ENCODE measurements around the gene PTPRG. TPM values are rescaled to one million over a fixed set of nuclear protein-coding genes. Genes with fewer than 3 reads are reported as not detected.

Gene PTPRG
- total RNA-seq, 2 donors from 2014 or later, result 23.9 to 31.6 TPM

- intact Hi-C loops (cut with DNase I), result no loop called here
- H3K4me1 ChIP-seq, result no peaks in the 10 kb centered on the region
- no peaks in the 10 kb centered on the region for H3K9me3 ChIP-seq
- H3K27me3 ChIP-seq, result no peaks in the 10 kb centered on the region
- WGBS, 2 donors, result 58 to 71% methylated on average over 2 of the region's 2 CpGs
- H3K4me3 ChIP-seq, result no peak overlapping the region
- H3K36me3 ChIP-seq (replicated peaks in 1 of 2; ENCODE audit: insufficient read depth in 1 of 2, low read depth in 2 of 2), result no peaks in the 10 kb centered on the region
- H3K27ac ChIP-seq, result no peak overlapping the region
- DNase-seq, result no peak
- TF ChIP-seq POLR2A (IDR thresholded peaks at IDR 0.05), result no peak
- no peak for TF ChIP-seq CTCF (IDR thresholded peaks at IDR 0.05)
- no peak for ATAC-seq
These were observed 277.9 kb downstream of the PTPRG start for GRCh38 chr3:61839256-61839655.

DNA sequence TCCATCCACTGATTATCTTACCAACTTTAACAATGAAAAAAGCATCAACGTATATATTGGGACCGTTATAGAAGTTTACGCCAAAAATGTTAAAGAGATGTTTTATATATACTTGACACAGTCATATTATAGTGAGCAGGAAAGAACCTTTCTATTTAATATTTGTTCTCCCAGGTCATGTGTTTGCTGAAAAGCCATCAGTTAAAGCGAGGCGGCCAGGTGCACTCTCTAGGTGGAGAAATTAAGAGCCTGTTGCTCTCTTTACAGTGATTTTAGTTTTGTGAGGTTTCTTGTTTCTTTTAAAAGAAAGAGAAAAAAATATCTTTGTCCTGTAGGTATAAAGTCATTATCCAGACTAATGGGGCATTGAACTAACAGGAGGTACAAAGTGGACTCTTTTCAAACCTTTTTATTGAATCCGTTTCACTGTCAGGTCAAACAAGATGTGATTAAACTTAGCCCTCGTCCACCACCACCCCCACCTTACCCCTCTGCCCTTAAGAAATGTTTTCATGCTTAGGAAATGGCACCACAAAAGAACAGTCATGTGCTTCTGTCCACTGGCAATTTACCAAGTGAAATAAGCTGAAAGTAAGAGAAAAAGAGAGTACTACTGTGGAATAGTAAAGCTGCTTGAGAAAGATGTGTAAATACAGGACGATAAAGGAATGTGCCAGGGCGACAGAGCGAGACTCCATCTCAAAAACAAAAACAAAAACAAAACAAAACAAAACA, 279.9 kb downstream of the PTPRG start:
- TF ChIP-seq CTCF (IDR thresholded peaks at IDR 0.05), result no peak
- TF ChIP-seq POLR2A (IDR thresholded peaks at IDR 0.05), result no peak
- ATAC-seq (no peak), DNase-seq (no peak)
- no peaks in the 10 kb centered on the region for H3K36me3 ChIP-seq (replicated peaks in 1 of 2; ENCODE audit: insufficient read depth in 1 of 2, low read depth in 2 of 2)
- H3K4me1 ChIP-seq, result no peaks in the 10 kb centered on the region
- H3K27ac ChIP-seq, result no peak overlapping the region
- 82 to 85% methylated on average over 10 of the region's 10 CpGs for WGBS, 2 donors
- no peaks in the 10 kb centered on the region for H3K27me3 ChIP-seq
- H3K9me3 ChIP-seq, result no peaks in the 10 kb centered on the region
- intact Hi-C loops (cut with DNase I), result no loop called here
- no peak overlapping the region for H3K4me3 ChIP-seq

DNA sequence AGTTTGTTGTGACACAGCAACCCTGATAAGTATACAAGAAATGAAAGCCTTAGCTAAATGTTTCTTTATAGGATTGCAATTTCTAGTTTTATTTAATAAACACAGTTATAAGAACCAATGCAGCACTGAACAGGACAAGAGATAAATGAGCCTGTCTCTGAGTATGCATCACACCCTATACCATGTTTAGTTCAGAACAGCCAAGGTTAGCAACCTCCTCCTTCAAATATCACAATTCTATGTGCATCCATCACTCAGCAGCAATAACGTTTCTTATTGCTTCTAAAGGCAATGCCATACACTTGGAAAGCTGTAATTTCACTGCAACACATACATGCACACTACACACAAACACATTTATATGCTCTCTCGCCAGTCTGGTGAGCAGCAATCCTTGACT, 280.6 kb downstream of the PTPRG start:
- ATAC-seq (no peak), DNase-seq (no peak)
- H3K4me1 ChIP-seq, result no peaks in the 10 kb centered on the region
- 61 to 78% methylated on average over 2 of the region's 2 CpGs for WGBS, 2 donors
- no peaks in the 10 kb centered on the region for H3K27me3 ChIP-seq
- no peak for TF ChIP-seq CTCF (IDR thresholded peaks at IDR 0.05)
- TF ChIP-seq POLR2A (IDR thresholded peaks at IDR 0.05), result no peak
- no peak overlapping the region for H3K27ac ChIP-seq
- H3K9me3 ChIP-seq, result no peaks in the 10 kb centered on the region
- H3K36me3 ChIP-seq (replicated peaks in 1 of 2; ENCODE audit: insufficient read depth in 1 of 2, low read depth in 2 of 2), result no peaks in the 10 kb centered on the region
- no peak overlapping the region for H3K4me3 ChIP-seq
- intact Hi-C loops (cut with DNase I), result no loop called here

DNA sequence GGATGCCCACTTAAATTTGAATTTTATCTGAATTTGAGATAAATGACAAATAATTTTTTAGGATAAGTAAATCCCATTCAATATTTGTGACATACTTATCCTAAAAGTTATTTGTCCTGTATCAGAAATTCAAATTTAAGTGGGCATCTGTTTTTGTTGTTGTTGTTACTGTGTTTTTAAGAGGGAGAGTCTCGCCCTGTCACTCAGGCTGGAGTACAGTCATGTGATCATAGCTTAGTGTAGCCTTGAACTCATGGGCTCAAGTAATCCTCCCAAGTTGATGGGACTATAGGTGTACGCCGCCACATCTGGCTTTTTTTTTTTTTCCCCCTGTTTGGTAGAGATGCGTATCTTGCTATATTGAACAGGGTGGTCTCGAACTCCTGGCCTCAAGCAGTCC, 283.0 kb downstream of the PTPRG start:
- DNase-seq, result no peak
- intact Hi-C loops (cut with DNase I), result no loop called here
- WGBS, 2 donors, result 95 to 96% methylated on average over 5 of the region's 5 CpGs

More for the DNA sequence above, 283.0 kb downstream of the PTPRG start:
- Histone ChIP-seq H3K36me3 (replicated peaks in 1 of 2; ENCODE audit: insufficient read depth in 1 of 2, low read depth in 2 of 2) (no peaks in the 10 kb centered on the region), H3K4me1 (peaks cover 22% of the 10 kb centered on the region), H3K9me3 (no peaks in the 10 kb centered on the region), H3K27me3 (no peaks in the 10 kb centered on the region), H3K27ac (no peak overlapping the region), H3K4me3 (no peak overlapping the region)
- TF ChIP-seq CTCF (IDR thresholded peaks at IDR 0.05) (no peak), POLR2A (IDR thresholded peaks at IDR 0.05) (no peak)
- no peak for ATAC-seq

Measured in body of pancreas (tissue), 4 donors.